Mucosa of gallbladder (tissue), 1 donor: ENCODE results near the gene CNTN4. TPM values are rescaled to one million over a fixed set of nuclear protein-coding genes. Genes with fewer than 3 reads are reported as not detected.

Experiments
- DNase-seq: peaks from one replicate; pipeline ENCODE4 v3.0.0-alpha.2; 2020; ENCODE audit warnings: low spot score
- total RNA-seq: library from RNA; stranded (reverse); gene quantifications from one replicate; pipeline ENCODE4 v1.2.1, GENCODE V29; 2021
- donor health status: DM: no; HTN: no; CAD: no.

CNTN4 gene
- total RNA-seq, 1 donor from 2014 or later = 5.2 TPM

DNA sequence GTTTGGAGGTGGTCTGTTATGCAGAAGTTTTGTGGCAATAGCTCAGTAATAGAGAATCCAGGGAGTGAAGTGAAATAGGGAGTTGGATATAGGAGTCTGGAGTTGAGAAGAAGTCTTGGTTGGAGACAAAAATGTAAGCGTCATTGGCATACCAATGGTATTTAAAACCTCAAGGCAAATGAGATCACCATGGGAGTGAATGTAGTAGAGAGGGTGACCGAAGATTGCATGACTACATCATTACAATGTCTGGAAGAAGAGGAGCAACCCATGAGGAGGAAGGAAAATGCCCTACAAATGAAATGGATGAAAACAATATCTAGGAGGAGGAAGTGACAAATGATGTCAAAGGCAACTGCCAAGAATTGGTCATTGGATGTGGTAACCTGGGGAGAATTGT is 54.4 kb downstream of the CNTN4 start:
- DNase-seq = no peak

DNA sequence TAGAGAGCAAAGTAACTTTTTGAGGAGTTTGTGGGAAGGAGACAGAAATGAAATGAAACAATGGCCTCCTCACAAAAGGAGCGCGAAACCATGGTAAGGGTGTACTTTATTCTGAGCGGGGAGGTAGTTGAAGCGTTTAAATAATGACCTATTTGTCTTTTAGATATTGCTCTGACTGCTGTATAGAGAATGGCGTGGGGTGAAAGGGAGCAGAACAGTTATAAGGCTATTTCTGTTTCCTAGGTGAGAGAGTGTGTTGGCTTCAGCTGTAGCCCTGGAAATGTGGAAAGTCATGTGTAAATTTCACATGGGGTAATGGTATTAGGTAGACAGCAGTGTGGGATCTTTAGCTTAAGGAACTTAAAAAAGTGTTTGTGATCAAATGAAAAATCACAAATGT is 54.9 kb downstream of the CNTN4 start:
- DNase-seq = no peak

DNA sequence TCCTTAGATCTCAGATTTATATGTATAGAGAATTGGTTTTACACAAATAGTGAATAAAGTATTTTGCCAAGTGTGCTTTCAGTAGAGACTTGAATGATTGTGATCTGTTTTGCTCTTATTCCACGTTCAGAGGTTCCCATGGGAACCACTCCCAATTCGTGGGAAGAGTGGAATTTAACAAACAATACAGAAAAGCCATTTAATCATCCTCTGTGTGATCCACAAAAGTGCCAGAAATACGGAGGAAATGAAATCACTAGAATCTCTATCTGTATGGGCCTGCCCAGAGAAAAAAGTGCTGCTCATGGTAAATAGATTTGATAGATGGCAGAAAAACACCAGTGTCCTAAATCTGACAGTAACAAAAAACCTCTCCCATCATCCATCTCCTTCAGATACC is 56.0 kb downstream of the CNTN4 start:
- DNase-seq = no peak

DNA sequence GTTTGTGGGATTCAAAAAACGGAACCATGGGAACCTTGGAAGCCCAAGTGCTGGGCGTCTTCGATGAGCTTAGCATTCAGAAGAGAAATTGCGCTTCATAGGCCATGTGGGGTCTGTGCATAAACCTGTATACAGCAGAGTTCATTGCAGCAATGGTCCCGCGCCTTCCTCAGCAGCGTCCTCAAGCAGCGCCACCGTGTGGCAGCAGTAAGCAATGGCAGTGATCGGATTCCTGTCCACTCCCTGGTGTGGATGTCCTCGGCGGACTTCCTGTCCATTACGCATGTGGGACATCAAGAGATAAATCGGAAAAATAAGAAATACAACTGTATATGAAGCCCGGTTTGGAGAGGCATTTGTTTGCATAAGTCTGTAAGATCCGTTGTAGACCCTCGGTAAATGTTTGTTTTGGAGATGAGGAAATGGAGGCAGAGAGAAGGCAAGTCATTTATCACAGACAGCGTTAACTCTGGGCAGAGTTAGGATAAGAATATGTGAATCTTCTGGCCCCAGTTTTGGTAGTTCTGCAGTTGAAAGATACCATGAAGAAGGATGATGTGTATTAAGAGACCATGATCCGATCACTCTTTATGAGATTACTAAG is 57.7 kb downstream of the CNTN4 start:
- DNase-seq = no peak

DNA sequence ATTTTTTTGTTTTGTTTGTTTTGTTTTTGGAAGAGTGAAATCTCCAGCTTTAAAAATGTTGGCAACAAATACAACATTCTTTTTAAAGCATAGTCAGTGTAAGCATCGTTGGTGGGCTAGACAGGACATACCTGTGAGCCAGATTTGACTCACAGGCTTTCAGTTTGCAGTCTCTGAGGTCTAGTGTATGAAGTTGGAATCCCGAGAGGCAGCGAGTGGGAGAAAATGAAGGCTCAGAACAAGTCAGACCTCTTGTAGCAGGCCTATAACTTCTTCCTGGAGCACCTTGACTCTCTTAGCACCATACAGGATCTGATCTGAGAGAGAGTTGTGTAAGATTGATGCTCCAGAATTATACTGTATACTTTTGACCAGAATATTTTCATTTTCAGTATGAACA is 60.2 kb downstream of the CNTN4 start:
- DNase-seq = no peak

DNA sequence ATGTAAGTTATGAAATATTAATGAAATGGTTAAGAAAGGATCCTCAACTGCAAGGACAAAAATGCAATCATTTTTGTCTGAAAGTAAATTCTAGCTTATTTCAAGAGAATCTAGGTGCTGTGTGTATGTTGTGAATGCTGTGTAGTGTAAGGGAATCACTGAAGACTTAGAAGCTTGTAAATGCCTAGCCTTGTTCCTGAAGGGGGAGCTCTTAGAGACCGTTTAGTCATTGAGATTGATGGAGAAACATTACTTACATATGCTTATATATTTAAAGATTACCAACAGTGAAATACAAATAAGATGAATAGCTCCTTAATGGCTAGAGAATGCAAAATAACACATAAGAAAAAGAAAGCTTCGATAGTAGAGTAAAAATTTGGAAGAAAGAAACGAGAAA is 67.9 kb downstream of the CNTN4 start:
- no peak for DNase-seq

DNA sequence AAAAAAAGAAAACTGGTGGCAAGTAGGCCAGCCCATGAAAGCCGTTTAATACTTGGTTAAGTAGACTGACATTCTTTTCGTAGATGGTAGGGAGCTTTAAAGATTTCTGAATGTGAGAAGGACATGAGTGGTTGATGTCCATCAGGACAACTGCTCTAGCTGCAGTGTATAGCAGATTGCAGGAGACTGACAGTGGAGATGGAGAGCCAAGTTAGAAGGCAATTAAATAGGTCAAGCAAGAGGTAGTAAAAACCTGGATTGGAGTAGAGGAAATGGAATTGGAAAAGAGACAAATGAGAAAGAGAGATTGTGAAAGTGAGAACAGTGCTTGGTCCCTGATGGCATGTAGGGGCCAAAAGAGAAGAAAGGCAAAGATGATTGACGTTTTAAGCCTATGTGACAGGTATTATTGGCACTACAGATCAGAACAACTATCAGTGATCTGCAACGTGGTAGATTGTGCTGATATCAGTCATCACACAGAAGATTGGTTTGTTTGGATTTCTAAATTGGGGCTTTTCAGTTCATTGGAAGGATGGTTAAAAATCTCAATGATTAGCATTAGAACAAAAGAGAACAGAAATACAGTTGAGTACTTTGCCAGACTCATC is 74.0 kb downstream of the CNTN4 start:
- DNase-seq = no peak

DNA sequence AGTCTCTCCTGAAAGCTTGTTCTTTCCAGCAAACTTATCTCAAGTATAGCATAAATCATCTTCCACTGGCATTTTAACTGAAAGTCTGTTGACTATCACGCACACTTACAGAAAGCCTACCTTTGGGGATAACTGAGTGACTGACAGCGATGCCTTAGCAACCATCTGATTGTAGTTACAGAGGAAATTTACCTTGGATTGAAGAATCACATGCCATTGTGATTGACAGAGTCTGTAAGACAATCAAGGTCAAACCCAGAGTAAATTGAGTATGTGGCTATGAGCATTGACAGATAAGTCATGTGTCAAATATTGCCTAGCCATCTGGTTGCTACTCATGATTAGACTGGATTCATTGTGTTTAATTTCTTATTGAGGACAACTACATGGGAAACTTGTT is 82.0 kb downstream of the CNTN4 start:
- no peak for DNase-seq

DNA sequence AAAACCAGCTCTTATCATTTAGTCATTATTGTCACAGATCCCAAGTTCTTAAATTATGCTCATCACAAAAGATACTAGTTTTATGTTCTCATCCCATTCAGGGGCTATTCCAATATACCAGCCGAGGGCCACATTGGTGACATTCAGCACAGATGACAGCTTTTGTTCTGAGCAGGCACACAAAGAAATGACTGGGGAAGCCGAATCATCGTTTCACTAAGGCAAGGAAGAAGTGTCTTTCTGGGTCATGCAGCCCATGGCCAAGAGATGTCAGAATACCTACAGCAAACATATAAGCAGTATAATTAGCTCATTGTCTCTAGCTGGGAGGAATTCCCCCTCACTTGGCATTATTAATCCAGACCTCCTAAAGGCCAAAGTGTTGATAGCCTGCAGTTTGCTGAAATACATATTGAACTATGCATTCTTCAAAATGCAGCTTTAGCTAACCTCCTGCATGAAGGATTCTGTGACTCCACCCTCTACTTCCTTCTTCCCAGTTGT is 100.2 kb downstream of the CNTN4 start:
- DNase-seq = no peak

DNA sequence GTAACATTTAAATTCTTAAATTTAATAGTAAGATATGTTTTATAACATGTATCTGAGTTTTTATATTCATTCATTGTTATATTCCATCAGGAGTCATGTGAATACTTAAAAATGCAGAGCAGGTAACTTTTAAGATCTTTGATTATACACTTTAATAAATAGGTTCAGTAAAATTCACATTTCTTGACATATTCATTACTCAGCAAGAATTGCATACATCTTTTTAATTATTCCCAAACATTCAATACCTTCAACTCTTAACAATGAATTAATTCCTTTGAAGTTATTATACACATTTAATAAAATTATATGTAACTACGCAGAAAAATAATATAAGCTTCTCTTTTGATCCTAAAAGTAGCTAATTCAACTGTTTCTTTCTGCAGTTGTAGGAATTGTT is 105.4 kb downstream of the CNTN4 start:
- no peak for DNase-seq

DNA sequence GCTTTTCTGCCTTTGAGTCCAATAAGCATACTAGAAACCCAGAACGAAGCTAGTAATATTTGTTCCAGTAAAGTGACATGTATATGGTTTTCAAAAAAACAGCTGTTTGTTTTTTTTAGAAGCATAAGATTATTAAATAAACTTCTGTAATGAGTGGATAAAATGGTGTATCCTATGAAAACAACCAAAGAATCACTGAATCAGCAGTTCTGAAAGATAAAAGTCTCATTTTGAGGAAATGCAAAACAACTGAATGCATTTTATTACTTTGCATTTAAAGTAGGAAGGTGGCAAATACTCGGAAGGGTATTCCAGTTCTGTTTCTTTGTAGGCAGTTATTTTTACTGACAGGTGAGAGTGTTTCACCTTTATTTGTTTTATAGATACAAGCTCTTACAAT is 107.0 kb downstream of the CNTN4 start:
- DNase-seq = no peak

DNA sequence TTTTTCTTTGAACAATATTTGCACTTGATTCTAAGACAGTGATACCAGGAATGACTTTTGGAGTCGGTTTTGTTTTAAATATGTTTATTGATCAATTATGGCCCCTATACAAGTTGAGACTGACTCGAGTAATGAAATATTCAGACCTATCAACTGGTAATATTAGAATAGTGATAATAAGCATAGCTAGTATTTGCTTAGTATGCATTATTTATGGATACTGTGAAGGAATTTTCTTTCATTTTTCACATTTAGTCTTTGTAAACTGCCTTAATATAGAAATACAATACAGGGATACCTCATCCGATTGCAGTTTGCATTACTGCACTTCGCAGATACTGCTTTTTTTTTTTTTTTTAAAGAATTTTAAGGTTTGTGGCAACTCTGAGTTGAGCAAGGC is 107.9 kb downstream of the CNTN4 start:
- no peak for DNase-seq

DNA sequence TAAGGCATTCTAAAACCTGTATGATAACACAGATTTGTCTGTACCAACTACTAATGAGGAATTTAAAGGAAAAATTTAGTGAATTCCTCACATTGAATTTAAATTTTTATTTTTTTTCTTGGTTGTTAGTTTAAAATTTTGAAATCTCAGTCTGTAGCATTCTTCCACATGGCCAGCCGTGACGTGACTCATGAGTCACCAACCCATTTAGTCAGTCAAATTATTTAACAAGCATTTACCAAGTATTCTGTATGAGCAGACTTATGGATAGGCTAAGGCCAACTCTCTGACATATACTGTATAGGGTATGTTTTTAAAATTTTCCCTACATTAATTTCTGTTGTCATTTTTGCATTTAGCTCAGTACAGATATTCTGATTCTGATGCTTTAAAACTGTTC is 112.9 kb downstream of the CNTN4 start:
- DNase-seq = no peak

DNA sequence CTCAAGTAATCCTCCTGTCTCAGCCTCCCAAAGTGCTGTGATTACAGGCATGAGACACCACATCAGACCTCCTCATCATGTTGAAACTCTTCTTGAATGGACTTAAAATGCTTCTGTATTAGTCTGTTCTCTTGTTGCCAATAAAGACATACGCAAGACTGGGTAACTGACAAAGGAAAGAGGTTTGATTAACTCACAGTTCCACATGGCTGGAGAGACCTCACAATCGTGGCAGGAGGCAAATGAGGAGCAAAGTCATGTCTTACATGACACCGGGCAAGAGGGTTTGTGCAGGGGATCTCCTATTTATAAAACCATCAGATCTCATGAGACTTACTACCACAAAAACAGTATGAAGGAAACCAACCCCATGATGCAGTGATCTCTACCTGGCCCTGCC is 113.5 kb downstream of the CNTN4 start:
- no peak for DNase-seq

DNA sequence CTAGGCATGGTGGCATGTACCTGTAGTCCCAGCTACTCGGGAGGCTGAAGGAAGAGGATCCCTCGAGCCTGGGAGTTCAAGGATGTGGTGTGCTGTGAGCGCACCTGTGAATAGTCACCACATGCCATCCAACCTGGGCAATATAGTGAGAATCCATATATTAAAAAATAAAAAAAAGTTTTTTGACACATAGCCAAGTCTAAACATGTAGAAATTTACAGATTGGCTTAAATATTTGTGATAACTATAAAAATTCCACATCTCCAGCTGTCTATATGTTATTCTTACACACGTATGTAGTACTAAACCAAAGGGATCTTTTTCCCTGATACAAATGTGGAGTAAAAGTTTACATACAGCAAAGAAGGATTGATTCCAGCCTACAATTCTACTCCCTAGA is 119.7 kb downstream of the CNTN4 start:
- no peak for DNase-seq

DNA sequence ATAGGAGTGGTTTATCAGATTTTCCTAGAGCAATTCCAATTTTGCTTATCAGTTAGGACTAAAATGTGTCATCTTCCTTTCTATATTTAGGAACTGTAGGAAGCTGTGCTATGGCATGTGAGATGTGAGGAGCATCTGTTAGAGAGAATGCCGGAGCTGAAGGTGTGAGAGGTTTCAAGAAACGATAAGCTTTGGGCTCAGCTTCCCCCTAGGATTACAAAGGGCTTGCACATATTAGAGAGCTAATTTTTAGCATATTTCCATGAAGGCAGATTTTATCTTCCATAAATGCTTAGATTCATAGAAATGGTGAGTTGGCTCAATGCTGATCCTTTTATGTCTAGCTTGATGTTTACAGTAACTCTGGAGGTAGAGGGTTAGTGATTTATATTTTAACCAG is 120.2 kb downstream of the CNTN4 start:
- no peak for DNase-seq

DNA sequence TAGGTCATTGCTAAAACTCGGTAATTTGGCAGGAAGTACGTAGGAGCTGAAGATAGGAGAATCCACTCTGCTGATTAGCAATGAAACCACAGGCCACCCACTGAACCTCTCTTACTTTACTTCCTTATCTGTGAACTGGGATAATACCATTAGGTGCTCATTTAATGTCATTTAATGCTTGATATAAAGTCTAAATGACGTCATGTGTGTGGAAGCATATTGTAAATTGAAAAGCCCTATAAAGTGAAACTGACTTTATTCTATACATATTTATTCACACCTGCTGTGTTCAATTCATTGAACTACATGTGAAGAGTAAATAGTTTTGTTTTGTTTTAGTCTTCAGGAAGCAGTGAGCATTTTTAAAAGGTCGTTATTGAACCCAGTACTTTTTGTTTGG is 137.5 kb downstream of the CNTN4 start:
- no peak for DNase-seq

DNA sequence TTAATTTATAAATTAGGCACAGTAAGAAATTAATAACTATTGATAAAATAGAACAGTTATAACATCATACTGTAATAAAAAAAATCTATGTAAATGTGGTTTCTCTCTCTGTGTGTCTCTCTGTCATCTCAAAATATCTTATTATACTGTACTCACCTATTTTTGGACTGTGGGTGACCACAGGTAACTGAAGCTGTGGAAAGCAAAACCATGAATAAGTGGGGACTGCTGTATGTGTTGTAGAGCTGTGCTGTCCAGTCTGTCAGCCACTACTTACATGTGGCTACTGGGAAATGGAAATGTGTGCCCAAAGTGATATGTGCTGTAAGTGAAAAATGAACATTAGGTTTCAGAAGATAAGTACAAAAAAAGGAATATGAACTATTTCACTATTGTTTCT is 145.5 kb downstream of the CNTN4 start:
- DNase-seq = no peak

DNA sequence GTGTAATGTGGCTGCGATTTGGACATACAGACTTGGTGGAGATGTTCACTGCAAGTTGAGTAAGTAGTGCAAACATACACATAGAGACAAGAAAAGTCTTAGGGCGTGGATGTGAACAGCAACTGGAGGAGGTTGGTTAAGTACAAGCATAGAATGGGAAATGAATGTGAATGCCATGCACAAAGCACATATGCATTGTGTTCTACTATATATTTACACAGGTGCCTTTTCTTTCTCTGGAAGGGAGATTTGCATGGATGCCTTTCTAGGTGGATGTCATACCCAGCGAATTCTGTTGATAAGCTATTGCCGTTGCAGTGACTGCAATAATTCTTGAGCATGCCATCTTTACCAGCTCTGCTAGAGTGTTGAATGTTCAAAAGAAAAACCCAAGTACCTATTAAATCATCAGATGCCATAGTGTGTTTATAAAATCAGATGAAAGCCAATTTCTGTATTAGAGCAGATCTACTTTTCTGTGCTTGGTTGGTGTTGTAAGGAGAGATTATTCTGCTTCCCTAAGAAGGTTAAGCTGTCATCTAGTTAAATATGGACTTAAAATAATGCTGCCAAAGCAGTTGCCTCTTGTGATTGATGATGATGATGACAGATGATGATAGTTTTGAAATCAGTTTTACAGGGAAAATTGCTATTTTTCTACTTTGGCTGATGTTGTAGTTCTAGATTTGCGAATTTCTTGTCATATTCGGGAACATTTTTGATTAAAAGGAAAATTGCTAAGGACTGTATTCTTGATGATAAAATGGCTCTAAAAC is 148.4 kb downstream of the CNTN4 start:
- no peak for DNase-seq

DNA sequence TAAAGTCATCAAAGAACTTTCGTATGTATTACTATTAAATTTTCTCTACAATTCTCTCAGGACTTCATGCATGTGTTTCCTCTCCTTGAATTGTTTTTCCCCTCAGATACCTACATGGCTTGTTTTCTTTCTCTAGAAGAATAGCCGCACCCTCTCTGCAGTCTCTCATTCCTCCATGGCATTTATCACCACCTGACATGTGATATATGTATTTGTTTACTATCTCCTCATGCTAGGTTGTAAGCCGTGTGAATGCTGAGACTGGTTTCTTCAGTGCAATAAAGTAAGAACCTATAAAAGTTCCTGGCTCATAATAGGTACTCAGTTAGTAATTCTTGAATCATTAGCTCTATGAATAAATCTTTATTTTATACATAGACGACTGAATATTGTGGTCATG is 149.2 kb downstream of the CNTN4 start:
- no peak for DNase-seq

DNA sequence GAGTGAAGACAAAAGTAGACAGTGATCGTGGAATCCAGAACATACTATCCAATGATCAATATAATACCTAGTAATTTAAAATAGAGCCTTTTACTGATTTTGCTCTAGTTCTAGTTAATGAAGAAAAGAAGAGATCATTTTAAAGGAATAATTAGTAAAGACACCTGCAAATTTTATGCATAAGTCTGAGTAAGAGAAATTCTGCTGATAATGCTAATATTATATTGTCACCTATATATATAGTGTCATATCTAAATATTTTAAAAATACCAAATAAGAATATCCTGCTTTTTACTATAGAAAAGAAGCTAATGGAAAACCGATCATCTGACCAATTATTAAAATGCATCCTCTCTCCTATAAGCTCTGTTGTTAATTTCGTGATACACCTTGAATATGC is 152.1 kb downstream of the CNTN4 start:
- no peak for DNase-seq

DNA sequence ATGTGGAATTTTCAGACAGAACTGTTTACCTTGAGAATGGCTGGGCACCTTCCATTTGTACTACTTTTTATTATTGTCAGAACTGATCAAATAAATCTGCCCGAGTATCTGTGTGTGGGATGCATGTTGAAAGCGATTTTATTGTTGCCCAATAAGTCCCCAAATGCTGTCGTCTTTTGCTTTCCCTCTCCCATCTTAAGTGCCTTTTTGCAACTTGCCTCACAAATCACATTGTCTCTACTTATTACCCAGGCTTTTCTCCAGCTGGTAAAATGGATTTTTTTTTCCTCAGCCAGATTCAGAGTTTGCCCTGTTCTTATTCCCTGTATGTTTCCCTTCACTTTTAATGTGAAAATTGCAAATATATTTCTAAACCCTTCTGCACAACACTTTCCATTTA is 163.1 kb downstream of the CNTN4 start:
- DNase-seq = no peak

DNA sequence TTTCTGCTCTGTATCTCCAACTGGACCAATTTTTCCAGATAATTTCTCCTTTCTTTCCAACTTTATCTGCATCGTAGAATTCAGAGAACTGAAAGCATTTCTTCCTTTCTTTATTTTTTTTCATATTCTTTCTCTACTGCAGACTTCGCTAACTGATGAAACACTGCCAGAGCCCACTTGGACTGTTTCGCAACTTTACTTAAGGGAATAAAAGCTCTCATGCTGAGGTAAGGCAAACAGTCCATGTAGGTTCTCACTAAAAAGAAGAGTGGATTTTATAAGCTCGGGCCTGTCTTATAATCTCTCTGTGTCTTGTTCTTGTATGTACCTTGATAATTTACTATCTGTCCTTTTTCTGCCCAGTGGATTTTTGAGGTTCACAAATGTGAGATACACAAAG is 163.5 kb downstream of the CNTN4 start:
- no peak for DNase-seq
